Osteocyte (in vitro differentiated cells): ENCODE measurements around the gene SSX2IP. TPM values are rescaled to one million over a fixed set of nuclear protein-coding genes. Genes with fewer than 3 reads are reported as not detected.

Source experiments
- DNase-seq: peaks from one replicate; pipeline ENCODE4 v3.0.0; 2021; ENCODE audit warnings: mixed read lengths; ENCODE audit not compliant: unreplicated experiment; ENCODE audit errors: extremely low spot score
- H3K27ac Mint-ChIP-seq: one replicate; pipeline ENCODE4 v1.8.0; 2021; ENCODE audit warnings: mild to moderate bottlenecking, mixed read lengths; ENCODE audit not compliant: unreplicated experiment
- H3K27me3 Mint-ChIP-seq: one replicate; pipeline ENCODE4 v1.8.0; 2021; ENCODE audit warnings: mixed read lengths; ENCODE audit not compliant: unreplicated experiment
- H3K36me3 Mint-ChIP-seq: one replicate; pipeline ENCODE4 v1.8.0; 2021; ENCODE audit warnings: mixed read lengths; ENCODE audit not compliant: unreplicated experiment
- H3K4me1 Mint-ChIP-seq: one replicate; pipeline ENCODE4 v1.8.0; 2021; ENCODE audit warnings: mixed read lengths; ENCODE audit not compliant: unreplicated experiment
- H3K4me3 Mint-ChIP-seq: one replicate; pipeline ENCODE4 v1.8.0; 2021; ENCODE audit warnings: mild to moderate bottlenecking, moderate library complexity, mixed read lengths; ENCODE audit not compliant: unreplicated experiment
- H3K9me3 Mint-ChIP-seq: one replicate; pipeline ENCODE4 v1.8.0; 2021; ENCODE audit warnings: mixed read lengths; ENCODE audit not compliant: unreplicated experiment
- CTCF ChIP-seq: fragments of 200-600 bp; sonication (generic); IDR thresholded peaks from 2 replicates; pipeline ENCODE4 v1.5.0; 2021; ENCODE audit warnings: antibody characterized with exemption, mild to moderate bottlenecking, moderate library complexity
- total RNA-seq: library from RNA; stranded (reverse); gene quantifications from 2 replicates; pipeline ENCODE4 v1.2.1, GENCODE V29; 2021

Gene SSX2IP
- total RNA-seq, 1 donor from 2014 or later: 7.0 TPM

- no peaks in the 10 kb centered on the region for H3K36me3 Mint-ChIP-seq
- H3K27ac Mint-ChIP-seq: no peak overlapping the region
- H3K4me3 Mint-ChIP-seq: no peak overlapping the region
- H3K9me3 Mint-ChIP-seq: no peaks in the 10 kb centered on the region
- peaks cover 15% of the 10 kb centered on the region for H3K27me3 Mint-ChIP-seq
- peaks cover 6% of the 10 kb centered on the region for H3K4me1 Mint-ChIP-seq
- DNase-seq: no peak
- no peak for TF ChIP-seq CTCF
These were observed 20.9 kb upstream of the SSX2IP start for GRCh38 chr1:84711121-84711520.

- Mint-ChIP-seq H3K36me3 (no peaks in the 10 kb centered on the region), H3K9me3 (no peaks in the 10 kb centered on the region), H3K27me3 (peaks cover 6% of the 10 kb centered on the region), H3K4me3 (no peak overlapping the region), H3K4me1 (peaks cover 6% of the 10 kb centered on the region), H3K27ac (no peak overlapping the region)
- no peak for TF ChIP-seq CTCF
- no peak for DNase-seq
These were observed 18.9 kb upstream of the SSX2IP start for GRCh38 chr1:84709131-84709530.

GRCh38 chr1:84708031-84708430, 17.8 kb upstream of the SSX2IP start:
- H3K4me1 Mint-ChIP-seq: peaks cover 6% of the 10 kb centered on the region
- H3K4me3 Mint-ChIP-seq: no peak overlapping the region
- no peaks in the 10 kb centered on the region for H3K36me3 Mint-ChIP-seq
- DNase-seq: no peak
- peaks cover 13% of the 10 kb centered on the region for H3K27me3 Mint-ChIP-seq
- H3K9me3 Mint-ChIP-seq: no peaks in the 10 kb centered on the region
- no peak overlapping the region for H3K27ac Mint-ChIP-seq
- TF ChIP-seq CTCF: no peak

DNA sequence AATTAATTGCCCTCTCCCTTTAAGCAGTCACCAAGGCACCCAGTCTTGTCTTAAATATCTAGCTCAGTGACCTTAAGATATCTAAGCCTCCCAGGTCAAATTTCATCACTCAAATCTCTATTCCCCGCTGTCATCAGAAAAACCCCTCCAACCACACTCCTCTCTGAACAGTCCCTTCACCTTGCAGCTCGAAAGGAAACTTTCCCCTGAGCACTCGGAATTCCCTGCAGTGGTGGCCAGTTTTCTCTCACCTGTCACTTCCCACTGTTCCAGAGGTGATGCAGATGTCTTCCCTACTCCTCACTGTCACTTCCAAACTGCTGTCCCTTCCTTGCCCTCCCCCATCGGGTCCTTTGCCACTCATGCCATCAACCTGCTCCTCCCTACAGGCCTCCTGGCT, 15.3 kb upstream of the SSX2IP start:
- Mint-ChIP-seq H3K9me3 (no peaks in the 10 kb centered on the region), H3K27me3 (peaks cover 28% of the 10 kb centered on the region), H3K4me1 (no peaks in the 10 kb centered on the region), H3K36me3 (no peaks in the 10 kb centered on the region), H3K27ac (no peak overlapping the region), H3K4me3 (no peak overlapping the region)
- no peak for DNase-seq
- no peak for TF ChIP-seq CTCF

- DNase-seq: no peak
- no peak overlapping the region for H3K4me3 Mint-ChIP-seq
- no peak overlapping the region for H3K27ac Mint-ChIP-seq
- no peaks in the 10 kb centered on the region for H3K9me3 Mint-ChIP-seq
- H3K4me1 Mint-ChIP-seq: no peaks in the 10 kb centered on the region
- H3K36me3 Mint-ChIP-seq: no peaks in the 10 kb centered on the region
- H3K27me3 Mint-ChIP-seq: peaks cover 31% of the 10 kb centered on the region
- no peak for TF ChIP-seq CTCF
These were observed 14.7 kb upstream of the SSX2IP start for GRCh38 chr1:84704872-84705417.
